GM12878 (cell line): ENCODE measurements around the gene HSD11B1L. TPM values are rescaled to one million over a fixed set of nuclear protein-coding genes. Genes with fewer than 3 reads are reported as not detected.

Experiments
- ATAC-seq: fragments of 200-7000 bp; cut with Tn5 transposase; 3 replicates; pipeline ENCODE4 v1.9.1; 2020; ENCODE audit warnings: mild to moderate bottlenecking, moderate library complexity
- BruUV-seq: library from RNA; stranded (reverse); fragments of 400-500 nt; replicated peaks from 2 replicates; lab custom pipeline; 2021; lab: Mats Ljungman, UMichigan
- CTCF ChIA-PET: fragments of 300-600 bp; sonication (Branson Sonifier 250); formaldehyde crosslinking; extraction: SDS; loops from one replicate; lab custom pipeline; 2021; ENCODE audit warnings: inconsistent platforms; lab: Yijun Ruan, JAX
- POLR2A ChIA-PET: fragments of 350-600 bp; formaldehyde crosslinking; extraction: SDS; loops from one replicate; lab custom pipeline; 2021; ENCODE audit warnings: inconsistent platforms; lab: Charles Lee
- RAD21 ChIA-PET: fragments of 300-600 bp; sonication (Branson Sonifier 250); formaldehyde crosslinking; loops from one replicate; lab custom pipeline; 2023; ENCODE audit warnings: antibody characterized with exemption; ENCODE audit not compliant: unreplicated experiment; lab: Charles Lee
- SMC1A ChIA-PET: fragments of 300-600 bp; sonication (Branson Sonifier 250); formaldehyde crosslinking; loops from one replicate; lab custom pipeline; 2023; ENCODE audit not compliant: unreplicated experiment, uncharacterized antibody; lab: Charles Lee
- DNase-seq: peaks from one replicate; pipeline ENCODE4 v3.0.0-alpha.2; 2011; ENCODE audit warnings: low read depth, low spot score
- FAIRE-seq: peaks from 3 replicates; lab custom pipeline; 2011; peaks lifted over from hg19 to GRCh38; lab: Jason Lieb, UNC
- H2AFZ ChIP-seq: 2 replicates; pipeline ENCODE4 v1.6.0; 2011; ENCODE audit warnings: low read depth, low read length, control low read depth; ENCODE audit not compliant: control insufficient read depth
- H3K27ac ChIP-seq: 2 replicates; pipeline ENCODE4 v1.5.1; 2011; ENCODE audit warnings: control low read depth; ENCODE audit not compliant: control insufficient read depth, insufficient read depth
- H3K27me3 ChIP-seq, 2 experiments: replicated peaks in 1 of 2; 2 replicates each; pipeline versions ENCODE4 v1.6.0 to v1.6.1; 2011; ENCODE audit warnings: low read length in 1 of 2; ENCODE audit not compliant: control insufficient read depth in 2 of 2, insufficient read depth in 2 of 2
- H3K36me3 ChIP-seq, 2 experiments: 2 replicates each; pipeline ENCODE4 v1.5.1; 2011; ENCODE audit warnings: low read length in 1 of 2; ENCODE audit not compliant: control insufficient read depth in 2 of 2, insufficient read depth in 2 of 2
- H3K4me1 ChIP-seq: 2 replicates; pipeline ENCODE4 v1.6.1; 2011; ENCODE audit warnings: mild to moderate bottlenecking, low read length, moderate library complexity, mixed read lengths; ENCODE audit not compliant: control insufficient read depth, insufficient read depth
- H3K4me2 ChIP-seq: 2 replicates; pipeline ENCODE4 v1.6.0; 2011; ENCODE audit warnings: control low read depth; ENCODE audit not compliant: control insufficient read depth, insufficient read depth
- H3K4me3 ChIP-seq: fragments of 200-600 bp; sonication (generic); 2 replicates; pipeline ENCODE4 v1.5.1; 2016
- H3K79me2 ChIP-seq: 2 replicates; pipeline ENCODE4 v1.6.0; 2011; ENCODE audit warnings: low read length; ENCODE audit not compliant: control insufficient read depth, insufficient read depth
- H3K9ac ChIP-seq: 2 replicates; pipeline ENCODE4 v1.8.0; 2011; ENCODE audit warnings: low read length, control low read depth, mixed read lengths; ENCODE audit not compliant: control insufficient read depth, insufficient read depth
- H3K9me3 ChIP-seq: replicated peaks from 3 replicates; pipeline ENCODE4 v1.5.1; 2011; ENCODE audit warnings: mild to moderate bottlenecking, low read length; ENCODE audit not compliant: control insufficient read depth, insufficient read depth
- H4K20me1 ChIP-seq: 2 replicates; pipeline ENCODE4 v1.6.0; 2011; ENCODE audit not compliant: control insufficient read depth, insufficient read depth
- ATF7 ChIP-seq: fragments of 450-650 bp; IDR thresholded peaks from 2 replicates; pipeline ENCODE4 v1.6.1; 2016; ENCODE audit warnings: low read depth, mild to moderate bottlenecking
- BACH1 ChIP-seq: fragments of 450-650 bp; IDR thresholded peaks from 2 replicates; pipeline ENCODE4 v1.6.1; 2017; ENCODE audit warnings: mild to moderate bottlenecking, borderline replicate concordance
- CHD4 ChIP-seq: fragments of 200-600 bp; sonication (generic); IDR thresholded peaks from 2 replicates; pipeline ENCODE4 v1.6.1; 2016; ENCODE audit warnings: mild to moderate bottlenecking
- CREB1 ChIP-seq: IDR thresholded peaks from 2 replicates; pipeline ENCODE4 v1.6.1; 2012; ENCODE audit warnings: low read depth, mild to moderate bottlenecking, inconsistent platforms
- E4F1 ChIP-seq: fragments of 450-650 bp; IDR thresholded peaks from 2 replicates; pipeline ENCODE4 v1.6.1; 2018; ENCODE audit warnings: borderline replicate concordance, mild to moderate bottlenecking; ENCODE audit not compliant: partially characterized antibody
- GABPA ChIP-seq: IDR thresholded peaks from 2 replicates; pipeline ENCODE4 v1.6.1; 2014; ENCODE audit warnings: antibody characterized with exemption, low read depth, mild to moderate bottlenecking, inconsistent platforms
- MAX ChIP-seq: IDR thresholded peaks from 2 replicates; pipeline ENCODE4 v1.6.1; 2012; ENCODE audit warnings: low read depth, low read length, improper control_type of control experiment
- MEF2A ChIP-seq: IDR thresholded peaks from 2 replicates; pipeline ENCODE4 v1.6.1; 2011; ENCODE audit warnings: low read depth, mild to moderate bottlenecking, low read length, moderate library complexity; ENCODE audit not compliant: insufficient read depth
- NFIC ChIP-seq: IDR thresholded peaks from 2 replicates; pipeline ENCODE4 v1.6.1; 2012; ENCODE audit warnings: low read depth, mild to moderate bottlenecking, inconsistent platforms, low read length, moderate library complexity
- PML ChIP-seq: IDR thresholded peaks from 2 replicates; pipeline ENCODE4 v1.6.1; 2012; ENCODE audit warnings: low read length, inconsistent platforms
- POLR2A ChIP-seq: IDR thresholded peaks from 2 replicates; pipeline ENCODE4 v1.6.1; 2011; ENCODE audit warnings: low read depth, mild to moderate bottlenecking, low read length
- POLR2AphosphoS5 ChIP-seq: IDR thresholded peaks from 2 replicates; pipeline ENCODE4 v1.6.1; 2011; ENCODE audit warnings: mild to moderate bottlenecking, low read length, inconsistent platforms
- SMAD5 ChIP-seq: IDR thresholded peaks from 2 replicates; pipeline ENCODE4 v1.6.1; 2016; ENCODE audit warnings: antibody characterized with exemption, low read depth
- TAF1 ChIP-seq: IDR thresholded peaks from 2 replicates; pipeline ENCODE4 v1.6.1; 2011; ENCODE audit warnings: mild to moderate bottlenecking, low read depth, low read length, borderline replicate concordance
- TCF12 ChIP-seq: IDR thresholded peaks from 2 replicates; pipeline ENCODE4 v1.6.1; 2011; ENCODE audit warnings: low read depth, mild to moderate bottlenecking, low read length
- TCF3 ChIP-seq: IDR thresholded peaks from 2 replicates; pipeline ENCODE4 v1.6.1; 2012; ENCODE audit warnings: low read depth, mild to moderate bottlenecking, low read length, borderline replicate concordance; ENCODE audit not compliant: insufficient read depth
- YY1 ChIP-seq: IDR thresholded peaks from 2 replicates; pipeline ENCODE4 v1.6.1; 2011; ENCODE audit warnings: low read depth, mild to moderate bottlenecking, low read length
- WGBS: methylation state at CpG from one replicate; pipeline ENCODE4 v1.1.6; 2016; ENCODE audit warnings: low lambda C conversion rate; ENCODE audit not compliant: insufficient replicate concordance, insufficient coverage; ENCODE audit errors: missing lambda C conversion rate; 5-methylcytosine and 5-hydroxymethylcytosine counted together
- in situ Hi-C: fragments of 300-500 bp; cut with MboI; formaldehyde crosslinking; loops from 9 replicates; pipeline ENCODE4 v1.14.3; 2018; ENCODE audit warnings: mixed read lengths
- intact Hi-C: fragments of 100-400 bp; cut with micrococcal nuclease; formaldehyde crosslinking; loops from one replicate; pipeline ENCODE4 v1.14.2; 2022; ENCODE audit not compliant: unreplicated experiment
- polyA plus RNA-seq, 11 experiments: library from polyadenylated mRNA; depleted of rRNA in 4 of 11; unstranded in 6 of 11; stranded (reverse) in 5 of 11; fragments of >200 nt; fragmentation: Nextera tagmentation in 4 of 11; fragmentation: Illumina TruSeq in 1 of 11; extraction: Ambion mirVana in 4 of 11; extraction: Trizol in 1 of 11; gene quantifications; 1 replicate in 1 of 11; 2 replicates in 10 of 11; pipeline versions ENCODE4 v1.2.1 to v1.2.3, GENCODE V29; 2011 to 2016; ENCODE audit warnings: inconsistent platforms in 2 of 11, missing spikeins in 2 of 11, low read depth in 1 of 11
- total RNA-seq, 4 experiments: library from RNA; depleted of rRNA in 3 of 4; stranded (reverse); fragments of >200 nt in 3 of 4; fragmentation: Illumina TruSeq in 1 of 4; extraction: Trizol in 1 of 4; gene quantifications; 2 replicates each; pipeline versions ENCODE4 v1.2.1 to v1.2.3, GENCODE V29; 2013 to 2021
- TF ChIP-seq, protein P1 (sequence below): fragments of 450-650 bp; IDR thresholded peaks from 2 replicates; pipeline ENCODE4 v1.6.1; 2017; ENCODE audit warnings: borderline replicate concordance
- TF ChIP-seq, protein P2 (sequence below): IDR thresholded peaks from 2 replicates; pipeline ENCODE4 v1.6.1; 2011; ENCODE audit warnings: low read depth, mild to moderate bottlenecking, low read length, moderate library complexity, borderline replicate concordance; ENCODE audit errors: extremely low read depth

Gene HSD11B1L
- total and polyA plus RNA-seq, 10 of the 15 experiments (the other 5 are each of a cell fraction or from before 2014, with no cell fraction given) = 0.29 to 1.8 (median 1.1) TPM; not detected in 1

GRCh38 chr19:5693195-5694166 lies 12.7 kb downstream of the HSD11B1L start:
- no peak for ATAC-seq
- no peak overlapping the region for H3K27ac ChIP-seq
- ChIA-PET POLR2A (interaction anchor here (0.5 kb wide), 1 partner anchor 19 kb away, joined by 4 read pairs; no protein-coding TSS in a partner anchor), CTCF (no interaction called here), RAD21 (no interaction called here), SMC1A (no interaction called here)
- H4K20me1 ChIP-seq = no peaks in the 10 kb centered on the region; the same call in none of the 2 replicates
- H3K9ac ChIP-seq = peak overlapping the region; percentile 30; the same call in 1 of the 2 replicates
- FAIRE-seq = no peak
- DNase-seq = no peak
- intact Hi-C loops = no loop called here
- H3K36me3 ChIP-seq = peaks cover 9 to 57% of the 10 kb centered on the region in 2 experiments
- peaks cover 10% of the 10 kb centered on the region for H3K4me1 ChIP-seq
- H3K79me2 ChIP-seq = peaks cover 49% of the 10 kb centered on the region
- WGBS = 73% methylated on average over 39 of the region's 39 CpGs
- no TSS peak for BruUV-seq
- peak overlapping the region; percentile 64; the same call in 1 of the 2 replicates for H3K4me2 ChIP-seq
- H2AFZ ChIP-seq = no peak overlapping the region
- H3K27me3 ChIP-seq = no peaks in the 10 kb centered on the region
- H3K4me3 ChIP-seq = peak overlapping the region; percentile 94; the same call in 1 of the 2 replicates
- in situ Hi-C loops = no loop called here
- no peaks in the 10 kb centered on the region for H3K9me3 ChIP-seq
- TF ChIP-seq PML = peak; percentile 58; the same call in 1 of the 2 replicates
- TF ChIP-seq CHD4 = no peak
- no peak for TF ChIP-seq BACH1
- no peak for TF ChIP-seq ATF7
- TF ChIP-seq POLR2AphosphoS5 = peak; percentile 75
- no peak for TF ChIP-seq MAX
- TF ChIP-seq TAF1 = no peak
- TF ChIP-seq E4F1 = no peak
- peak; percentile 30; the same call in 1 of the 2 replicates for TF ChIP-seq SMAD5
- TF ChIP-seq, protein P1, sequence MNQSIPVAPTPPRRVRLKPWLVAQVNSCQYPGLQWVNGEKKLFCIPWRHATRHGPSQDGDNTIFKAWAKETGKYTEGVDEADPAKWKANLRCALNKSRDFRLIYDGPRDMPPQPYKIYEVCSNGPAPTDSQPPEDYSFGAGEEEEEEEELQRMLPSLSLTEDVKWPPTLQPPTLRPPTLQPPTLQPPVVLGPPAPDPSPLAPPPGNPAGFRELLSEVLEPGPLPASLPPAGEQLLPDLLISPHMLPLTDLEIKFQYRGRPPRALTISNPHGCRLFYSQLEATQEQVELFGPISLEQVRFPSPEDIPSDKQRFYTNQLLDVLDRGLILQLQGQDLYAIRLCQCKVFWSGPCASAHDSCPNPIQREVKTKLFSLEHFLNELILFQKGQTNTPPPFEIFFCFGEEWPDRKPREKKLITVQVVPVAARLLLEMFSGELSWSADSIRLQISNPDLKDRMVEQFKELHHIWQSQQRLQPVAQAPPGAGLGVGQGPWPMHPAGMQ = no peak
- TF ChIP-seq CREB1 = no peak
- TF ChIP-seq, protein P2, sequence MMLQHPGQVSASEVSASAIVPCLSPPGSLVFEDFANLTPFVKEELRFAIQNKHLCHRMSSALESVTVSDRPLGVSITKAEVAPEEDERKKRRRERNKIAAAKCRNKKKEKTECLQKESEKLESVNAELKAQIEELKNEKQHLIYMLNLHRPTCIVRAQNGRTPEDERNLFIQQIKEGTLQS = no peak
- no peak for TF ChIP-seq YY1
- TF ChIP-seq NFIC = no peak
- TF ChIP-seq TCF12 = no peak
- no peak for TF ChIP-seq MEF2A
- TF ChIP-seq GABPA = no peak
- TF ChIP-seq POLR2A = peak; percentile 79
- TF ChIP-seq TCF3 = no peak
